Karpas-422 (cell line): ENCODE results near the gene CPED1. TPM values are rescaled to one million over a fixed set of nuclear protein-coding genes. Genes with fewer than 3 reads are reported as not detected.

ENCODE experiments used
- DNase-seq: peaks from one replicate; pipeline ENCODE4 v3.0.0-alpha.2; 2015
- H2AFZ ChIP-seq: fragments of 200-600 bp; sonication (generic); 2 replicates; pipeline ENCODE4 v1.6.1; 2014; ENCODE audit warnings: antibody characterized with exemption, low read length, mixed read lengths
- H3K27ac ChIP-seq: fragments of 200-600 bp; sonication (generic); 2 replicates; pipeline ENCODE4 v1.5.1; 2014; ENCODE audit warnings: mild to moderate bottlenecking, low read length, moderate library complexity
- H3K27me3 ChIP-seq: fragments of 200-600 bp; sonication (generic); 2 replicates; pipeline ENCODE4 v1.6.1; 2014; ENCODE audit warnings: low read length, mixed read lengths
- H3K36me3 ChIP-seq: fragments of 200-600 bp; sonication (generic); 2 replicates; pipeline ENCODE4 v1.6.1; 2014; ENCODE audit warnings: low read length, mixed read lengths; ENCODE audit not compliant: insufficient read depth
- H3K4me1 ChIP-seq: fragments of 200-600 bp; sonication (generic); 2 replicates; pipeline ENCODE4 v1.6.1; 2014; ENCODE audit warnings: mild to moderate bottlenecking, low read length, mixed read lengths
- H3K4me2 ChIP-seq: fragments of 200-600 bp; sonication (generic); 2 replicates; pipeline ENCODE4 v1.6.1; 2014; ENCODE audit warnings: low read length, low read depth, mild to moderate bottlenecking; ENCODE audit not compliant: poor library complexity, severe bottlenecking
- H3K4me3 ChIP-seq: fragments of 200-600 bp; sonication (generic); 2 replicates; pipeline ENCODE4 v1.5.1; 2014; ENCODE audit warnings: mild to moderate bottlenecking, antibody characterized with exemption, low read length, mixed read lengths
- H3K79me2 ChIP-seq: fragments of 200-600 bp; sonication (generic); 2 replicates; pipeline ENCODE4 v1.6.1; 2014; ENCODE audit warnings: mild to moderate bottlenecking, low read length, mixed read lengths
- H3K9ac ChIP-seq: fragments of 200-600 bp; sonication (generic); 2 replicates; pipeline ENCODE4 v1.6.0; 2014; ENCODE audit warnings: low read length
- H3K9me2 ChIP-seq: fragments of 200-600 bp; sonication (generic), shearing (Covaris generic); replicated peaks from 2 replicates; pipeline ENCODE4 v1.6.0; 2014; ENCODE audit warnings: mild to moderate bottlenecking, low read length, moderate library complexity; ENCODE audit not compliant: insufficient read depth
- H3K9me3 ChIP-seq: fragments of 300-700, 200-600 bp; sonication (generic); 2 replicates; pipeline ENCODE4 v1.6.1; 2014; ENCODE audit warnings: low read length, mixed read lengths
- H4K20me1 ChIP-seq: fragments of 200-600 bp; sonication (generic); 2 replicates; pipeline ENCODE4 v1.6.1; 2014; ENCODE audit warnings: mild to moderate bottlenecking, antibody characterized with exemption, low read length, low read depth; ENCODE audit not compliant: insufficient read depth
- total RNA-seq: library from RNA; depleted of rRNA; stranded (reverse); fragments of >200 nt; shearing (Covaris generic); gene quantifications from 2 replicates; pipeline ENCODE4 v1.2.3, GENCODE V29; 2014; ENCODE audit warnings: low replicate concordance

Gene CPED1
- total RNA-seq, 1 experiment from 2014 or later: 0.04 TPM

DNA sequence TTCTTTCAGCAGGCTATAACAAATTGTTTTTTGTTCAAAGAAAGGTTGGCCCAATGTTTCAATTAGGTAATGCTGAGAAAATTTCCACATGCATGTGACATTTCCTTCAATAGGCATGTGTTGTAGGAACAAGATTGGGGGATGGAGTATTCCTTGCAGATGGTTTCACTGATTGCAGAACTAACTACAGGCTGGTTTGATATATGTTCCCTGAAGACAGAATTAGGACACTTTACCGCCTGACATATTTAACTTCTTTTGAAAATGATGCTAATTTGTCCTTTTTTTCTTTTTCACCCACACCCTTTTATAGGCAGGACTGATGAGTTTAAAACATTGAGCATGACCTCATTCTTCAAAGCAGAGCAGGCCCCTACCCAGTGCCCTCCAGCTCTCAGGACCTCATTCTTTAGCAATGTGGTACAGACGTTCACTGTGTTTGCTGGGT is 163.3 kb downstream of the CPED1 start:
- no peaks in the 10 kb centered on the region for H3K9me3 ChIP-seq
- H3K36me3 ChIP-seq: no peaks in the 10 kb centered on the region
- no peak for DNase-seq
- H4K20me1 ChIP-seq: no peaks in the 10 kb centered on the region
- no peak overlapping the region for H3K4me3 ChIP-seq
- no peaks in the 10 kb centered on the region for H3K9me2 ChIP-seq
- H3K27me3 ChIP-seq: no peaks in the 10 kb centered on the region
- H3K27ac ChIP-seq: no peak overlapping the region
- H3K4me2 ChIP-seq: no peak overlapping the region
- H3K79me2 ChIP-seq: no peaks in the 10 kb centered on the region
- H2AFZ ChIP-seq: no peak overlapping the region
- peaks cover 7% of the 10 kb centered on the region for H3K4me1 ChIP-seq
- H3K9ac ChIP-seq: no peak overlapping the region

DNA sequence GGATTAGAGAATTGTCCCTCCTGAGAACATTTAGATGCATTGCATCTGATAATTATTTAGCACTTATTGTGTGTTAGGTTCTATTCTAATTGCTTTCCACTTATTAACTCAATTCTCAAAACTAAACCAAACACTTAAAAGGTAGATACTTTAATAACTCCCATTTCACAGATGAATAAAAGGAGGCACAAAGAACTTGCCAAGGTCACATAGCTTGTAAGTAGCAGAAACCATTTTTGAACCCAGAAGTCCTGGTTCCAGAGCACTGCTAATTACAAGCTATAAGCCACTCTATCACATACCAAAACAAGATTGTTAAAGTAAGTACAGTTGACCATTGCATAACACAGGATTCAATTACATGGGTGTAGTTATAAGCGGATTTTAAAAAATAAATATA is 164.9 kb downstream of the CPED1 start:
- Histone ChIP-seq H3K79me2 (no peaks in the 10 kb centered on the region), H4K20me1 (no peaks in the 10 kb centered on the region), H3K9ac (no peak overlapping the region), H3K27me3 (no peaks in the 10 kb centered on the region), H2AFZ (no peak overlapping the region), H3K4me3 (no peak overlapping the region), H3K36me3 (no peaks in the 10 kb centered on the region), H3K9me2 (no peaks in the 10 kb centered on the region), H3K4me1 (peaks cover 7% of the 10 kb centered on the region), H3K4me2 (no peak overlapping the region), H3K9me3 (no peaks in the 10 kb centered on the region), H3K27ac (no peak overlapping the region)
- DNase-seq: no peak

DNA sequence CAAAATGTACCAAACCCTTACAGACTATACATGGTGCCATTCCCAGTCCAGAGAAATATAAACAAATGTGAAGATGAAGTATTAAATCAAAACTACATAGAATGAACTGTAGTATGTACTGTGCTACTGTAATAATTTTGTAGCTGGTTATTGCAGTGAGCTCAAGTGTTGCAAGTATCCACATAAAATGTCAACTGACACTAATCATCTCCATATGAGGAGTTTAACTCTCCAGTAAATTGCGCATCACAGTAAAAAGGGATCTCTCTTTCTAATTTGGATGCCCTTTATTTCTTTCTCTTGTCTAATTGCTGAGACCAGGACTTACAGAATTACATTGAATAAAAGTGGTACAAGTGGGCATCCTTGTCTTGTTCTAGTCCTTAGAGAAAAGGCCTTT is 165.5 kb downstream of the CPED1 start:
- Histone ChIP-seq H3K36me3 (no peaks in the 10 kb centered on the region), H2AFZ (no peak overlapping the region), H3K27ac (no peak overlapping the region), H3K27me3 (no peaks in the 10 kb centered on the region), H4K20me1 (no peaks in the 10 kb centered on the region), H3K4me1 (peaks cover 7% of the 10 kb centered on the region), H3K4me2 (no peak overlapping the region), H3K4me3 (no peak overlapping the region), H3K9ac (no peak overlapping the region), H3K9me2 (no peaks in the 10 kb centered on the region), H3K79me2 (no peaks in the 10 kb centered on the region), H3K9me3 (no peaks in the 10 kb centered on the region)
- no peak for DNase-seq

DNA sequence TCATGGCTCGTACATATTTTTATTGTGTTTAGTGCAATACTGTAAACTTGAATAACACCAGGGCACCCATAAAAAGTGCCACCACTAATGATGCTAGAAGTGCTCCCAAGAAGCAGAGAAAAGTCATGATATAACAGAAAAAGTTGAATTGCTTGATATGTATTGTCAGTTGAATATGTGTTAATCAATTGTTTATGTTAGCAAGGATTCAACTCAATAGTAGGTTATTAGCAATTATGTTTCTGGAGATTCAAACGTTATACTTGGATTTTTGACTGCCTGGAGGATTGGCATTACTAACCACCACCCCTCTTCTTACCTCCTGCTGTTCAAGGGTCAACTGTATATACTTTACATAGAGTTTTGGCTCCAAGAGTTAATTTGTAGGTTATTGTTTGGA is 168.3 kb downstream of the CPED1 start:
- Histone ChIP-seq H3K9me2 (no peaks in the 10 kb centered on the region), H3K36me3 (no peaks in the 10 kb centered on the region), H3K9ac (no peak overlapping the region), H3K9me3 (no peaks in the 10 kb centered on the region), H3K27ac (no peak overlapping the region), H2AFZ (no peak overlapping the region), H3K4me1 (no peaks in the 10 kb centered on the region), H3K4me3 (no peak overlapping the region), H3K4me2 (no peak overlapping the region), H4K20me1 (no peaks in the 10 kb centered on the region), H3K27me3 (no peaks in the 10 kb centered on the region), H3K79me2 (no peaks in the 10 kb centered on the region)
- DNase-seq: no peak

GRCh38 chr7:121157341-121157751 is 168.8 kb downstream of the CPED1 start:
- no peak overlapping the region for H2AFZ ChIP-seq
- H3K9me2 ChIP-seq: no peaks in the 10 kb centered on the region
- no peak overlapping the region for H3K9ac ChIP-seq
- no peaks in the 10 kb centered on the region for H3K79me2 ChIP-seq
- no peaks in the 10 kb centered on the region for H3K27me3 ChIP-seq
- no peak overlapping the region for H3K4me2 ChIP-seq
- no peaks in the 10 kb centered on the region for H4K20me1 ChIP-seq
- DNase-seq: no peak
- H3K27ac ChIP-seq: no peak overlapping the region
- no peaks in the 10 kb centered on the region for H3K4me1 ChIP-seq
- H3K9me3 ChIP-seq: no peaks in the 10 kb centered on the region
- no peak overlapping the region for H3K4me3 ChIP-seq
- no peaks in the 10 kb centered on the region for H3K36me3 ChIP-seq

- no peaks in the 10 kb centered on the region for H3K4me1 ChIP-seq
These were observed 169.5 kb downstream of the CPED1 start for GRCh38 chr7:121157885-121158590.

GRCh38 chr7:121158665-121159064 is 170.2 kb downstream of the CPED1 start:
- no peak overlapping the region for H3K9ac ChIP-seq
- H3K9me2 ChIP-seq: no peaks in the 10 kb centered on the region
- H3K4me2 ChIP-seq: no peak overlapping the region
- DNase-seq: peak; percentile 39
- no peaks in the 10 kb centered on the region for H4K20me1 ChIP-seq
- no peaks in the 10 kb centered on the region for H3K27me3 ChIP-seq
- H3K36me3 ChIP-seq: no peaks in the 10 kb centered on the region
- H3K9me3 ChIP-seq: no peaks in the 10 kb centered on the region
- H3K4me3 ChIP-seq: no peak overlapping the region
- no peak overlapping the region for H2AFZ ChIP-seq
- H3K4me1 ChIP-seq: no peaks in the 10 kb centered on the region
- no peak overlapping the region for H3K27ac ChIP-seq
- H3K79me2 ChIP-seq: no peaks in the 10 kb centered on the region

More at GRCh38 chr7:121157885-121158590, 169.5 kb downstream of the CPED1 start:
- Histone ChIP-seq H3K9me2 (no peaks in the 10 kb centered on the region), H3K9me3 (no peaks in the 10 kb centered on the region), H2AFZ (no peak overlapping the region), H3K9ac (no peak overlapping the region), H3K27me3 (no peaks in the 10 kb centered on the region), H3K79me2 (no peaks in the 10 kb centered on the region), H3K4me2 (no peak overlapping the region), H3K27ac (no peak overlapping the region), H4K20me1 (no peaks in the 10 kb centered on the region), H3K36me3 (no peaks in the 10 kb centered on the region), H3K4me3 (no peak overlapping the region)
- DNase-seq: no peak

GRCh38 chr7:121159553-121159952 is 171.0 kb downstream of the CPED1 start:
- H3K4me2 ChIP-seq: no peak overlapping the region
- H3K4me1 ChIP-seq: no peaks in the 10 kb centered on the region
- no peak overlapping the region for H2AFZ ChIP-seq
- H3K27me3 ChIP-seq: no peaks in the 10 kb centered on the region
- H3K9me3 ChIP-seq: no peaks in the 10 kb centered on the region
- no peaks in the 10 kb centered on the region for H4K20me1 ChIP-seq
- H3K27ac ChIP-seq: no peak overlapping the region
- peak; percentile 26 for DNase-seq
- H3K9ac ChIP-seq: no peak overlapping the region
- no peak overlapping the region for H3K4me3 ChIP-seq
- H3K9me2 ChIP-seq: no peaks in the 10 kb centered on the region
- no peaks in the 10 kb centered on the region for H3K79me2 ChIP-seq
- H3K36me3 ChIP-seq: no peaks in the 10 kb centered on the region
